ENCODE data around the gene CHAF1B. TPM values are rescaled to one million over a fixed set of nuclear protein-coding genes. Genes with fewer than 3 reads are reported as not detected.

CHAF1B gene
- total RNA-seq, 1 experiment from 2014 or later, result 20.7 TPM

GRCh38 chr21:36423771-36424433 lies 38.7 kb downstream of the CHAF1B start:
- TF ChIP-seq TEAD1 (CRISPR knock-in tag; IDR thresholded peaks at IDR 0.05), result no peak
- TF ChIP-seq ATF6 (CRISPR knock-in tag; IDR thresholded peaks at IDR 0.05), result no peak
- TF ChIP-seq TEAD4 (CRISPR knock-in tag; IDR thresholded peaks at IDR 0.05), result no peak
- no peak for TF ChIP-seq HMGA2 (CRISPR knock-in tag; IDR thresholded peaks at IDR 0.05)
- ChIA-PET CTCF (interaction anchor here (0.6 to 2.5 kb wide), 4 partner anchors 35 to 1028 kb away, joined by 3 to 10 read pairs (median 5); partner anchors contain the start of gene CLDN14), POLR2A (no interaction called here)
- H3K27ac Mint-ChIP-seq, result no peak overlapping the region
- no peak overlapping the region for H3K4me3 Mint-ChIP-seq
- no peak for ATAC-seq
- no peaks in the 10 kb centered on the region for H3K27me3 Mint-ChIP-seq (ENCODE audit: low read depth)
- DNase-seq (ENCODE audit: low spot score), result no peak
- H3K4me1 Mint-ChIP-seq, result peaks cover 21% of the 10 kb centered on the region
- H3K36me3 Mint-ChIP-seq, result no peaks in the 10 kb centered on the region
- H3K9me3 Mint-ChIP-seq, result no peaks in the 10 kb centered on the region

- ChIA-PET CTCF (interaction anchor here (1.5 to 2.3 kb wide), 2 partner anchors 9 to 55 kb away, joined by 5 to 10 read pairs; partner anchors contain the start of gene CLDN14), POLR2A (no interaction called here)
- no peak for TF ChIP-seq ZNF138 (CRISPR knock-in tag; conservative IDR thresholded peaks at IDR 0.05)
- TF ChIP-seq RORB (CRISPR knock-in tag; IDR thresholded peaks at IDR 0.05), result no peak
- no peak for TF ChIP-seq NFATC4 (CRISPR knock-in tag; IDR thresholded peaks at IDR 0.05)
- TF ChIP-seq MAX (CRISPR knock-in tag; IDR thresholded peaks at IDR 0.05), result no peak
- TF ChIP-seq SMAD3 (CRISPR knock-in tag; IDR thresholded peaks at IDR 0.05; ENCODE audit: borderline replicate concordance), result no peak
- TF ChIP-seq MYBL2 (CRISPR knock-in tag; IDR thresholded peaks at IDR 0.05), result no peak
- no peak for DNase-seq (ENCODE audit: low spot score)
- peaks cover 21% of the 10 kb centered on the region for H3K4me1 Mint-ChIP-seq
- no peaks in the 10 kb centered on the region for H3K9me3 Mint-ChIP-seq
- H3K36me3 Mint-ChIP-seq, result no peaks in the 10 kb centered on the region
- no peak for ATAC-seq
- H3K27me3 Mint-ChIP-seq (ENCODE audit: low read depth), result no peaks in the 10 kb centered on the region
- H3K27ac Mint-ChIP-seq, result no peak overlapping the region
- no peak overlapping the region for H3K4me3 Mint-ChIP-seq
These were observed 39.4 kb downstream of the CHAF1B start for GRCh38 chr21:36424592-36424991.

- ATAC-seq, result no peak
- H3K4me1 Mint-ChIP-seq, result peaks cover 24% of the 10 kb centered on the region
- no peak for DNase-seq (ENCODE audit: low spot score)
- H3K9me3 Mint-ChIP-seq, result no peaks in the 10 kb centered on the region
- no peak overlapping the region for H3K4me3 Mint-ChIP-seq
- ChIA-PET CTCF (interaction anchor here (1.2 to 2.3 kb wide), 3 partner anchors 10 to 54 kb away, joined by 3 to 10 read pairs (median 5); partner anchors contain the start of gene CLDN14), POLR2A (no interaction called here)
- H3K27me3 Mint-ChIP-seq (ENCODE audit: low read depth), result no peaks in the 10 kb centered on the region
- no peaks in the 10 kb centered on the region for H3K36me3 Mint-ChIP-seq
- H3K27ac Mint-ChIP-seq, result no peak overlapping the region
- no peak for TF ChIP-seq AFF4 (CRISPR knock-in tag; IDR thresholded peaks at IDR 0.05; ENCODE audit: borderline replicate concordance)
- TF ChIP-seq MYBL2 (CRISPR knock-in tag; IDR thresholded peaks at IDR 0.05), result no peak
- no peak for TF ChIP-seq FOXP1 (CRISPR knock-in tag; IDR thresholded peaks at IDR 0.05; ENCODE audit: borderline replicate concordance)
- no peak for TF ChIP-seq IRF2 (CRISPR knock-in tag; IDR thresholded peaks at IDR 0.05; ENCODE audit: borderline replicate concordance, low read depth)
- no peak for TF ChIP-seq RORB (CRISPR knock-in tag; IDR thresholded peaks at IDR 0.05)
- no peak for TF ChIP-seq ATF6 (CRISPR knock-in tag; IDR thresholded peaks at IDR 0.05)
- TF ChIP-seq GTF2I (CRISPR knock-in tag; conservative IDR thresholded peaks at IDR 0.05), result no peak
- no peak for TF ChIP-seq CTCF (IDR thresholded peaks at IDR 0.05)
- TF ChIP-seq FOXJ3 (CRISPR knock-in tag; IDR thresholded peaks at IDR 0.05; ENCODE audit: borderline replicate concordance), result no peak
- no peak for TF ChIP-seq SMAD3 (CRISPR knock-in tag; IDR thresholded peaks at IDR 0.05; ENCODE audit: borderline replicate concordance)
- TF ChIP-seq ZBTB43 (CRISPR knock-in tag; IDR thresholded peaks at IDR 0.05), result no peak
- no peak for TF ChIP-seq ZNF396 (CRISPR knock-in tag; IDR thresholded peaks at IDR 0.05; ENCODE audit: borderline replicate concordance)
- TF ChIP-seq ELF4 (CRISPR knock-in tag; IDR thresholded peaks at IDR 0.05; ENCODE audit: low read depth), result no peak
- TF ChIP-seq SMAD4 (CRISPR knock-in tag; IDR thresholded peaks at IDR 0.05), result no peak
- TF ChIP-seq ZNF232 (CRISPR knock-in tag; IDR thresholded peaks at IDR 0.05), result no peak
These were observed 40.1 kb downstream of the CHAF1B start for GRCh38 chr21:36425286-36425685.

Data from WTC11 (cell line).